Measurements from ENCODE around the gene FRMD5.

Gene FRMD5

GRCh38 chr15:43919540-43920253 is 275.4 kb downstream of the FRMD5 start:
- no peak for DNase-seq

GRCh38 chr15:43918717-43919116 is 276.4 kb downstream of the FRMD5 start:
- no peak for DNase-seq

- DNase-seq: no peak
Observed at GRCh38 chr15:43916326-43916660, 278.8 kb downstream of the FRMD5 start.

- DNase-seq: no peak
Observed at GRCh38 chr15:43915631-43916325, 279.3 kb downstream of the FRMD5 start.

GRCh38 chr15:43913941-43914340 is 281.1 kb downstream of the FRMD5 start:
- DNase-seq: no peak

GRCh38 chr15:43913026-43913780 is 281.9 kb downstream of the FRMD5 start:
- DNase-seq: no peak

GRCh38 chr15:43912208-43912607 is 282.9 kb downstream of the FRMD5 start:
- no peak for DNase-seq

- no peak for DNase-seq
Observed at GRCh38 chr15:43911235-43911781, 283.8 kb downstream of the FRMD5 start.

- no peak for DNase-seq
Observed at GRCh38 chr15:43908516-43909050, 286.5 kb downstream of the FRMD5 start.

GRCh38 chr15:43905755-43906154 is 289.3 kb downstream of the FRMD5 start:
- DNase-seq: no peak

- DNase-seq: peak; percentile 81
Observed at GRCh38 chr15:43903864-43904290, 291.2 kb downstream of the FRMD5 start.

- no peak for DNase-seq
Observed at GRCh38 chr15:43901495-43901894, 293.6 kb downstream of the FRMD5 start.

GRCh38 chr15:43900996-43901395 is 294.1 kb downstream of the FRMD5 start:
- DNase-seq: no peak

- DNase-seq: no peak
Observed at GRCh38 chr15:43899928-43900327, 295.1 kb downstream of the FRMD5 start.

- DNase-seq: no peak
Observed at GRCh38 chr15:43898891-43899290, 296.2 kb downstream of the FRMD5 start.

GRCh38 chr15:43896543-43896942 is 298.5 kb downstream of the FRMD5 start:
- no peak for DNase-seq

- DNase-seq: no peak
Observed at GRCh38 chr15:43895586-43895985, 299.5 kb downstream of the FRMD5 start.

GRCh38 chr15:43893956-43894355 is 301.1 kb downstream of the FRMD5 start:
- DNase-seq: no peak

GRCh38 chr15:43889042-43889441 is 306.0 kb downstream of the FRMD5 start:
- DNase-seq: no peak

- no peak for DNase-seq
Observed at GRCh38 chr15:43887901-43888300, 307.2 kb downstream of the FRMD5 start.

GRCh38 chr15:43886558-43886957 is 308.5 kb downstream of the FRMD5 start:
- DNase-seq: no peak

GRCh38 chr15:43883571-43883970 is 311.5 kb downstream of the FRMD5 start:
- no peak for DNase-seq

- DNase-seq: no peak
Observed at GRCh38 chr15:43881944-43882343, 313.1 kb downstream of the FRMD5 start.

All from activated CD8-positive, alpha-beta memory T cell treated with anti-CD3 and anti-CD28 coated beads, Interleukin-2, amount 50 U/mL, for 48 hours (primary cell).